Right lobe of liver (tissue), 4 donors: Measurements from ENCODE around the gene RASAL2.

Source experiments
- CTCF ChIP-seq, 4 donors: fragments of 200-600 bp in 3 of 4; fragments of 450-650 bp in 1 of 4; IDR thresholded peaks; one replicate each; pipeline versions ENCODE4 v1.5.1 to v1.8.0; 2016 to 2022; ENCODE audit warnings: antibody characterized with exemption in 4 of 4, mild to moderate bottlenecking in 2 of 4
- POLR2A ChIP-seq: fragments of 450-650 bp; IDR thresholded peaks from one replicate; pipeline ENCODE4 v1.6.1; 2017; ENCODE audit warnings: antibody characterized with exemption, mild to moderate bottlenecking
- donor health status: DM: no; HTN: no; CAD: no.
- donor health status: DM: no; HTN: no; CAD: no.
- donor health status: DM: no; HTN: yes; CAD: no.

GRCh38 chr1:178491721-178492120 lies 397.8 kb downstream of the RASAL2 start:
- TF ChIP-seq CTCF (IDR thresholded peaks at IDR 0.05) (no peak), POLR2A (no peak)
